HG02678 (cell line): ENCODE results near the gene SUGP2.

Experiments used
- ATAC-seq: cut with Tn5 transposase; IDR thresholded peaks from one replicate; pipeline ENCODE4 v1.9.1; 2021; ENCODE audit warnings: mild to moderate bottlenecking, moderate library complexity; ENCODE audit not compliant: unreplicated experiment

The SUGP2 gene

GRCh38 chr19:19059837-19060611 lies 26.7 kb upstream of the SUGP2 start:
- ATAC-seq: no peak

GRCh38 chr19:19059018-19059836 lies 25.9 kb upstream of the SUGP2 start:
- ATAC-seq: no peak

DNA sequence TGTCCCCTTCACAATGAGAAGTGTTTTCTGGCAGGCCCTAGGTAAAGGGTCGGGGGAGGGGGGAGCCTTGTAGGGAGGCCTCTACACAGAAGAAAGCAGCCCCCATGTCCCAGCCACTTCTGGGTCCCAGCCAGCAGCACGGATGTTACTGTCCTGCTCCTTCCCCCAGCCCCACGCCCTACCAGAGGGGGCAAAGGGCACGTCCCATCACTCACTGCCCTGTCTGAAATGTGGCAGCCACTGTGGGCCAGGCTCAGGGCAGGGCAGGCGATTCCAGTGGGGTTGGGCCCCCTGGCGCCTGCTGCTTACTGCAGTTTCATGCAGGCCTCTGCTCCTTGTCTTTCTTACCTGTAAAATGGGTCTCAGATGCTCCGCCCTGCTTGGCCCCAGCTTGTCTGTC lies 24.4 kb upstream of the SUGP2 start:
- no peak for ATAC-seq

GRCh38 chr19:19057317-19057716 lies 24.0 kb upstream of the SUGP2 start:
- no peak for ATAC-seq

- no peak for ATAC-seq
Observed at GRCh38 chr19:19056636-19057275, 23.4 kb upstream of the SUGP2 start.

- no peak for ATAC-seq
Observed at GRCh38 chr19:19055701-19056100, 22.4 kb upstream of the SUGP2 start.

DNA sequence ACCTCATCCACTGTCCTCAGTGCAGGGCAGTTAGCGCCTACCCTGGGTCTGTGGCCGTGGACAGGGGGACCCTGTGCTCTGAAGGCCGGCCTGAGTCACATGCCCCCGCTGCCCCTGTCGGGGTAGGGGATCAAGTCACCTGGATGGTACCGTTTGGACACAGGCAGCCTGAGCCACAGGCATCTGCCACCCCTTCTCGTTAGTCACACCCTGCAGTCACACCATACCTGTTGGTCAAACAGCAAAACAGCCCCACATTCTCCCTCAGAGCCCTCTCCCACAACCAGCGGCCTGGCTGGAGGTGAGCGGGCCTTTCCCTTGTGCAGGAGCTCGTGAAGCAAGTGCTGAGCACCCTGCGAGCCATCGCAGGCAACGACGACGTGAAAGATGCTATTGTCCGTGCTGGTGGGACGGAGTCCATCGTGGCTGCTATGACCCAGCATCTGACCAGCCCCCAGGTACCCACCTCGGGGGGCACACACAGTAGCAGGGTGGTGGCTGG lies 21.7 kb upstream of the SUGP2 start:
- no peak for ATAC-seq

GRCh38 chr19:19054315-19054938 lies 21.1 kb upstream of the SUGP2 start:
- no peak for ATAC-seq

DNA sequence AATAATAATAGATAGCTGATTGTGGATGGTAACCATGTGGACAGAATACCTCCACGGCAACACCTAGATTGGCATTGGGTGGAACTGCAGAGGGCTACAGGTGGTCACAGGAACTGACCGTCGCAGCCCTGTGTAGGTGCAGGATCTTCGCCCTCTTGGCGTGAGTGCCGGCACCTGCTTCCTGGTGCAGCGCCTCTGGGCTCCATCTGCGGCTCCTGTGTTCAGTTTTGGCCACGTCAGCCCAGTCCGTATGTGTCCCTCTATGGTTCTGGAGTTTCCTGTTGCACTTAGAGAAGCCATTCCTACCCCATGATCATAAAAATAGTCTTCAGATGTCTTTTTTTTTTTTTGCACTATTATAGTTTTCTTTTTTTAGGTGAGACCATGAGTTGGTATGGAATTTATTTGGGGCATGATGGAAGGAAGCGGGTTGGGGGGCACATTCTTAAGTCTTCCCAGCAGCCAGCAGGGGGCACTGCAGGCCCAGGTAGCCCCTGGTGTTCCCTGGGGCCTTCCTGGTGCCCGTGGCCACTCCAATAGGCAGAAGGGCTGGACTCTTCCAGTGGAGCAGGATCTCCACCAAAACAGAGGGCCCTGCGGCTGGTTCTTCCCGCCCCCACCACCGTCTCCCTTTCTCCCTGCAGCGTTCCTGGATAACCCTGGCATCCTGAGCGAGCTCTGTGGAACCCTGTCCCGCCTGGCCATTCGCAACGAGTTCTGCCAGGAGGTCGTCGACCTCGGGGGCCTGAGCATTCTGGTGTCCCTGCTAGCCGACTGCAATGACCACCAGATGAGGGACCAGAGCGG lies 20.4 kb upstream of the SUGP2 start:
- no peak for ATAC-seq

DNA sequence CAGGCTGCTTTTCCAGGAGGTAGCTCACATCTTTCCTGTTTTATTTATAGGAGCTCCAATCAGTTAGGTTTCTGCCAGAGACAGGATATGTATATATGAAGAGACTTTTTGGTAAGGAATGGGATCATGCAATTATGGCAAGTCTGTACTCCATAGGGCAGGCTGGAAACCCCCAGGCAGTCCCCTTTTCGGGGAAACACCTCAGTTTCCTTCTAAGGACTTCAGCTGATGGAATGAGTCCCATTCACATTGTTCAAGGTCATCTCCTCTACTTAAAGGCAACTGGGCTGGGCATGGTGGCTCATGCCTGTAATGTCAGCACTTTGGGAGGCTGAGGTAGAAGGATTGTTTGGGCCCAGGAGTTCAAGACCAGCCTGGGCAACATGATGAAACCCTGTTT lies 19.6 kb upstream of the SUGP2 start:
- ATAC-seq: no peak

GRCh38 chr19:19051478-19052213 lies 18.3 kb upstream of the SUGP2 start:
- no peak for ATAC-seq

- no peak for ATAC-seq
Observed at GRCh38 chr19:19050731-19051130, 17.4 kb upstream of the SUGP2 start.

- ATAC-seq: no peak
Observed at GRCh38 chr19:19050104-19050503, 16.8 kb upstream of the SUGP2 start.

DNA sequence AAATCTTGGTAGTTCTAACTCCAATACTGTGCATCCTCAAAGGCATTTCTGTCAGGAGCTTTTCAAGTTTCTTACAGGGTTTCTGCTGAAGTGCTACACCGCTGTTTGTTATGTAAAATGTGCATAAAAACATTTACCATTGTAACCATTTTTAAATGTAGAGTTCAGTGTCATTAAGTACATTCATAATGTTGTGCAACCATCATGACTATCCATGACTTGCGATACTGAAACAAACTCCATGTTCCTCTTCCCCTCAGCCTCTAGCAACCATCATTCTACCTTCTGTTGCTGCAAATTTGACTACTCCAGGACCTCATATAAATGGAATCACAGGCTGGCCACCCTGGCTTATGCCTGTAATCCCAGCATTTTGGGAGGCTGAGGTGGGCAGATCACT lies 16.1 kb upstream of the SUGP2 start:
- no peak for ATAC-seq

- no peak for ATAC-seq
Observed at GRCh38 chr19:19043881-19044280, 10.6 kb upstream of the SUGP2 start.

DNA sequence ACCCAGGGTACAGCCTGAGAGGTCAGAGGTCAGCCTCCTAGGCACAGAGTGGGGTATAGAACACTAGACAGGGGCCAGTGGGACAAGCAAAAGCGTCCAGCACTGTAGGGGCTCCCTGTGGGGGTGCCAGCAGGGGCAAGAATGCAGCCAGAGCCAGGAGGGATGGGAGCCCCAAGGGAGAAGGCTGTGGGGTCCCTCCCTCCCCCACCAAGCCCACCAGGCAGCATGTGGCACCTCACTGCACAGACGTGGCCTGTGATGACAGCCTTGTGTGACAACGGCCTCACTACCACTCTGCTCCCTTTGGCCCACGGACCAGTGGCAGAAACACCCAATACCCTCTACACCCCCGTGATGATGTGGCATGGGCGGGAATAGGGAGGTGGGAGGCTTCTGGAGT lies 10.2 kb upstream of the SUGP2 start:
- ATAC-seq: no peak

- no peak for ATAC-seq
Observed at GRCh38 chr19:19042732-19043280, 9.5 kb upstream of the SUGP2 start.

- ATAC-seq: no peak
Observed at GRCh38 chr19:19040417-19040816, 7.1 kb upstream of the SUGP2 start.

GRCh38 chr19:19039901-19040300 lies 6.6 kb upstream of the SUGP2 start:
- ATAC-seq: no peak
